Esophagus (tissue), 2 donors: ENCODE data around the gene IPO11. TPM values are rescaled to one million over a fixed set of nuclear protein-coding genes. Genes with fewer than 3 reads are reported as not detected.

Experiments used
- H3K27ac ChIP-seq, 2 donors: one replicate each; pipeline ENCODE4 v1.5.1; 2013; ENCODE audit warnings: low read depth in 2 of 2, mild to moderate bottlenecking in 2 of 2, inconsistent platforms in 1 of 2, low read length in 1 of 2, moderate library complexity in 1 of 2
- H3K27me3 ChIP-seq, 2 donors: one replicate each; pipeline ENCODE4 v1.6.1; 2013; ENCODE audit warnings: low read length in 2 of 2, control low read depth in 1 of 2, mild to moderate bottlenecking in 1 of 2; ENCODE audit not compliant: insufficient read depth in 2 of 2, control insufficient read depth in 1 of 2
- H3K36me3 ChIP-seq, 2 donors: one replicate each; pipeline ENCODE4 v1.6.1; 2013; ENCODE audit warnings: low read length in 1 of 2; ENCODE audit not compliant: control insufficient read depth in 2 of 2, insufficient read depth in 2 of 2
- H3K4me1 ChIP-seq, 2 donors: one replicate each; pipeline ENCODE4 v1.6.1; 2013; ENCODE audit warnings: low read length in 1 of 2; ENCODE audit not compliant: control insufficient read depth in 2 of 2, insufficient read depth in 2 of 2
- H3K4me3 ChIP-seq, 2 donors: one replicate each; pipeline ENCODE4 v1.5.1; 2013; ENCODE audit warnings: low read length in 2 of 2, mild to moderate bottlenecking in 2 of 2, low read depth in 1 of 2, moderate library complexity in 1 of 2
- H3K9me3 ChIP-seq, 2 donors: one replicate each; pipeline ENCODE4 v1.6.1; 2013; ENCODE audit warnings: mild to moderate bottlenecking in 2 of 2, low read depth in 1 of 2, low read length in 1 of 2, moderate library complexity in 1 of 2; ENCODE audit not compliant: control insufficient read depth in 2 of 2, insufficient read depth in 1 of 2
- WGBS, 2 donors: extraction: QIAGEN DNeasy Blood & Tissue Kit; methylation state at CpG; one replicate each; pipeline ENCODE4 v1.1.7; 2013; 5-methylcytosine and 5-hydroxymethylcytosine counted together
- polyA plus RNA-seq, 2 donors: library from polyadenylated mRNA; stranded (reverse); fragments of 200-250 nt; gene quantifications; one replicate each; pipeline ENCODE4 v1.2.3, GENCODE V29; 2013
- donor health status: healthy with polysubstance abuse.
- donor health status: Bipolar disorder and iron deficiency.

The IPO11 gene
- polyA plus RNA-seq, 2 donors, result 5.4 to 9.1 TPM

- 51 to 59% methylated on average over 3 of the region's 3 CpGs for WGBS, 2 donors
Observed at GRCh38 chr5:62600560-62601252, 188.1 kb downstream of the IPO11 start.

GRCh38 chr5:62603934-62604333, 191.4 kb downstream of the IPO11 start:
- H3K4me3 ChIP-seq, result no peak overlapping the region
- no peaks in the 10 kb centered on the region for H3K4me1 ChIP-seq
- no peaks in the 10 kb centered on the region for H3K9me3 ChIP-seq
- peaks cover 0 to 2% of the 10 kb centered on the region in 2 donors for H3K36me3 ChIP-seq
- no peaks in the 10 kb centered on the region for H3K27me3 ChIP-seq
- 96 to 97% methylated on average over 5 of the region's 5 CpGs for WGBS, 2 donors
- no peak overlapping the region for H3K27ac ChIP-seq

More at GRCh38 chr5:62600560-62601252, 188.1 kb downstream of the IPO11 start:
- no peak overlapping the region for H3K27ac ChIP-seq
- H3K4me1 ChIP-seq, result no peaks in the 10 kb centered on the region
- H3K27me3 ChIP-seq, result no peaks in the 10 kb centered on the region
- no peaks in the 10 kb centered on the region for H3K9me3 ChIP-seq
- H3K4me3 ChIP-seq, result no peak overlapping the region
- peaks cover 0 to 2% of the 10 kb centered on the region in 2 donors for H3K36me3 ChIP-seq

- Histone ChIP-seq H3K36me3 (peaks cover 0 to 2% of the 10 kb centered on the region in 2 donors), H3K27ac (no peak overlapping the region), H3K9me3 (no peaks in the 10 kb centered on the region), H3K4me1 (no peaks in the 10 kb centered on the region), H3K4me3 (no peak overlapping the region), H3K27me3 (no peaks in the 10 kb centered on the region)
- WGBS, 2 donors, result 92 to 94% methylated on average over 4 of the region's 4 CpGs
Observed at GRCh38 chr5:62605638-62606037, 193.1 kb downstream of the IPO11 start.

- H3K9me3 ChIP-seq, result no peaks in the 10 kb centered on the region
- H3K27ac ChIP-seq, result no peak overlapping the region
- H3K4me3 ChIP-seq, result no peak overlapping the region
- H3K27me3 ChIP-seq, result no peaks in the 10 kb centered on the region
- H3K4me1 ChIP-seq, result no peaks in the 10 kb centered on the region
- H3K36me3 ChIP-seq, result peaks cover 0 to 2% of the 10 kb centered on the region in 2 donors
- WGBS, 2 donors, result 48 to 65% methylated on average over 1 of the region's 1 CpG
Observed at GRCh38 chr5:62606878-62607277, 194.3 kb downstream of the IPO11 start.

GRCh38 chr5:62607615-62608014, 195.1 kb downstream of the IPO11 start:
- H3K27ac ChIP-seq, result no peak overlapping the region
- WGBS, 2 donors, result 96 to 97% methylated on average over 4 of the region's 4 CpGs
- no peaks in the 10 kb centered on the region for H3K4me1 ChIP-seq
- H3K4me3 ChIP-seq, result no peak overlapping the region
- H3K9me3 ChIP-seq, result no peaks in the 10 kb centered on the region
- peaks cover 0 to 2% of the 10 kb centered on the region in 2 donors for H3K36me3 ChIP-seq
- H3K27me3 ChIP-seq, result no peaks in the 10 kb centered on the region

GRCh38 chr5:62608529-62609511, 196.3 kb downstream of the IPO11 start:
- no peaks in the 10 kb centered on the region for H3K36me3 ChIP-seq
- H3K4me3 ChIP-seq, result no peak overlapping the region
- no peaks in the 10 kb centered on the region for H3K9me3 ChIP-seq
- H3K27me3 ChIP-seq, result no peaks in the 10 kb centered on the region
- H3K27ac ChIP-seq, result no peak overlapping the region
- no peaks in the 10 kb centered on the region for H3K4me1 ChIP-seq
- WGBS, 2 donors, result 92 to 95% methylated on average over 7 of the region's 7 CpGs

GRCh38 chr5:62614355-62614754, 201.8 kb downstream of the IPO11 start:
- H3K4me3 ChIP-seq, result no peak overlapping the region
- WGBS, 2 donors, result 91 to 97% methylated on average over 8 of the region's 8 CpGs
- no peak overlapping the region for H3K27ac ChIP-seq
- no peaks in the 10 kb centered on the region for H3K4me1 ChIP-seq
- H3K9me3 ChIP-seq, result no peaks in the 10 kb centered on the region
- H3K27me3 ChIP-seq, result no peaks in the 10 kb centered on the region
- no peaks in the 10 kb centered on the region for H3K36me3 ChIP-seq

- H3K4me3 ChIP-seq, result no peak overlapping the region
- WGBS, 2 donors, result 94% methylated on average over 2 of the region's 2 CpGs
- H3K9me3 ChIP-seq, result no peaks in the 10 kb centered on the region
- no peak overlapping the region for H3K27ac ChIP-seq
- no peaks in the 10 kb centered on the region for H3K4me1 ChIP-seq
- H3K27me3 ChIP-seq, result no peaks in the 10 kb centered on the region
- H3K36me3 ChIP-seq, result no peaks in the 10 kb centered on the region
Observed at GRCh38 chr5:62616615-62617277, 204.2 kb downstream of the IPO11 start.

GRCh38 chr5:62617943-62618342, 205.4 kb downstream of the IPO11 start:
- H3K9me3 ChIP-seq, result no peaks in the 10 kb centered on the region
- H3K27ac ChIP-seq, result no peak overlapping the region
- no peaks in the 10 kb centered on the region for H3K27me3 ChIP-seq
- H3K4me3 ChIP-seq, result no peak overlapping the region
- H3K4me1 ChIP-seq, result no peaks in the 10 kb centered on the region
- H3K36me3 ChIP-seq, result no peaks in the 10 kb centered on the region
